ENCODE data around the gene PACS1. TPM values are rescaled to one million over a fixed set of nuclear protein-coding genes. Genes with fewer than 3 reads are reported as not detected.

PACS1 gene
- total RNA-seq, 1 donor from 2014 or later: 13.6 TPM

GRCh38 chr11:66292543-66293332, 222.7 kb downstream of the PACS1 start:
- H3K4me1 ChIP-seq (ENCODE audit: control insufficient read depth in 3 of 3, insufficient read depth in 3 of 3, low read length in 3 of 3): peaks cover 13 to 25% (median 18%) of the 10 kb centered on the region in 3 donors
- H3K9me3 ChIP-seq (ENCODE audit: control insufficient read depth in 3 of 3, low read length in 3 of 3): no peaks in the 10 kb centered on the region
- peaks cover 37 to 54% (median 39%) of the 10 kb centered on the region in 3 donors for H3K27me3 ChIP-seq (ENCODE audit: control insufficient read depth in 3 of 3, insufficient read depth in 3 of 3, low read length in 3 of 3)
- no peaks in the 10 kb centered on the region for H3K36me3 ChIP-seq (ENCODE audit: control insufficient read depth in 3 of 3, insufficient read depth in 3 of 3, low read length in 3 of 3)
- H3K9ac ChIP-seq (ENCODE audit: low read depth in 1 of 3, low read length in 3 of 3): no peak overlapping the region
- H3K4me3 ChIP-seq (ENCODE audit: low read length in 3 of 3): no peak overlapping the region
- H3K27ac ChIP-seq (ENCODE audit: low read depth, low read length): no peak overlapping the region

GRCh38 chr11:66293352-66293751, 223.3 kb downstream of the PACS1 start:
- peaks cover 7 to 19% (median 12%) of the 10 kb centered on the region in 3 donors for H3K4me1 ChIP-seq (ENCODE audit: control insufficient read depth in 3 of 3, insufficient read depth in 3 of 3, low read length in 3 of 3)
- H3K27ac ChIP-seq (ENCODE audit: low read depth, low read length): no peak overlapping the region
- H3K36me3 ChIP-seq (ENCODE audit: control insufficient read depth in 3 of 3, insufficient read depth in 3 of 3, low read length in 3 of 3): no peaks in the 10 kb centered on the region
- H3K9me3 ChIP-seq (ENCODE audit: control insufficient read depth in 3 of 3, low read length in 3 of 3): no peaks in the 10 kb centered on the region
- H3K9ac ChIP-seq (ENCODE audit: low read depth in 1 of 3, low read length in 3 of 3): no peak overlapping the region
- H3K4me3 ChIP-seq (ENCODE audit: low read length in 3 of 3): no peak overlapping the region
- peaks cover 37 to 54% (median 39%) of the 10 kb centered on the region in 3 donors for H3K27me3 ChIP-seq (ENCODE audit: control insufficient read depth in 3 of 3, insufficient read depth in 3 of 3, low read length in 3 of 3)

- Histone ChIP-seq H3K4me1 (ENCODE audit: control insufficient read depth in 3 of 3, insufficient read depth in 3 of 3, low read length in 3 of 3) (peaks cover 5 to 17% (median 10%) of the 10 kb centered on the region in 3 donors), H3K9ac (ENCODE audit: low read depth in 1 of 3, low read length in 3 of 3) (no peak overlapping the region), H3K9me3 (ENCODE audit: control insufficient read depth in 3 of 3, low read length in 3 of 3) (no peaks in the 10 kb centered on the region), H3K4me3 (ENCODE audit: low read length in 3 of 3) (no peak overlapping the region), H3K27ac (ENCODE audit: low read depth, low read length) (no peak overlapping the region), H3K36me3 (ENCODE audit: control insufficient read depth in 3 of 3, insufficient read depth in 3 of 3, low read length in 3 of 3) (no peaks in the 10 kb centered on the region), H3K27me3 (ENCODE audit: control insufficient read depth in 3 of 3, insufficient read depth in 3 of 3, low read length in 3 of 3) (peaks cover 37 to 54% (median 39%) of the 10 kb centered on the region in 3 donors)
Measured at GRCh38 chr11:66293777-66294625, 223.9 kb downstream of the PACS1 start.

Other genes with a start within 250 kb of the PACS1 start
- under 0.01 TPM for gene SNX32, start 236.3 kb upstream of the PACS1 start, total RNA-seq
- 275 TPM for gene CFL1, start 212.1 kb upstream of the PACS1 start, total RNA-seq
- 34.4 TPM for gene MUS81, start 209.8 kb upstream of the PACS1 start, total RNA-seq
- 35.0 TPM for gene EFEMP2, start 197.5 kb upstream of the PACS1 start, total RNA-seq
- 1.0 TPM for gene CTSW, start 190.4 kb upstream of the PACS1 start, total RNA-seq
- 110 TPM for gene FIBP, start 181.8 kb upstream of the PACS1 start, total RNA-seq
- gene CCDC85B, start 179.6 kb upstream of the PACS1 start, total RNA-seq: 12.0 TPM
- not detected for gene FOSL1, start 169.9 kb upstream of the PACS1 start, total RNA-seq
- 12.5 TPM for gene C11orf68, start 151.2 kb upstream of the PACS1 start, total RNA-seq
- 71.0 TPM for gene DRAP1, start 150.8 kb upstream of the PACS1 start, total RNA-seq
- gene TSGA10IP, start 124.8 kb upstream of the PACS1 start, total RNA-seq: not detected
- 45.9 TPM for gene SART1, start 108.5 kb upstream of the PACS1 start, total RNA-seq
- 20.9 TPM for gene EIF1AD, start 68.1 kb upstream of the PACS1 start, total RNA-seq
- 26.6 TPM for gene BANF1, start 67.8 kb upstream of the PACS1 start, total RNA-seq
- not detected for gene CST6, start 58.3 kb upstream of the PACS1 start, total RNA-seq
- not detected for gene CATSPER1, start 43.8 kb upstream of the PACS1 start, total RNA-seq
- under 0.01 TPM for gene GAL3ST3, start 21.1 kb upstream of the PACS1 start, total RNA-seq
- 62.1 TPM for gene SF3B2, start 17.9 kb upstream of the PACS1 start, total RNA-seq
- gene KLC2, start 187.4 kb downstream of the PACS1 start, total RNA-seq: 9.9 TPM
- 33.9 TPM for gene RAB1B, start 198.4 kb downstream of the PACS1 start, total RNA-seq
- gene CNIH2, start 207.9 kb downstream of the PACS1 start, total RNA-seq: not detected
- 57.4 TPM for gene YIF1A, start 218.9 kb downstream of the PACS1 start, total RNA-seq
- gene TMEM151A, start 221.6 kb downstream of the PACS1 start, total RNA-seq: not detected
- gene CD248, start 246.8 kb downstream of the PACS1 start, total RNA-seq: 19.3 TPM